ENCODE data around the gene PRSS23.

DNA sequence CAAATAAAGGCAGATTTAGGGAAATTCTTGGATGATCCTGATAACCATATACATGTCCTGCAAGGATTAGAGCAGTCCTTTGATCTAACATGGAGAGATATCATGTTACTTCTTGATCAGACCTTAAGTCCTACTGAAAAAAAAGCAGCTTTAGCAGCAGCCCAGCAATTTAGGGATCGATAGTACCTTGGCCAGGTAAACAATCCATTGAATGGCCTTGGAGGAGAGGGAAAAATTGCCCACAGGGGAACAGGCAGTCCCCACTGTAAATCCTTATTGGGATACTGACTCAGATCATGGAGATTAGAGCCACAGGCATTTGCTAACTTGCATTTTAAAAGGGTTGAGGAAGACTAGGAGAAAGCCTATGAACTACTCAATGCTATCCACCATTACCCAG, 47.8 kb downstream of the PRSS23 start:
- no peak for TF ChIP-seq EZH2 (IDR thresholded peaks at IDR 0.05; ENCODE audit: borderline replicate concordance, low read length)
- TF ChIP-seq, protein P1, sequence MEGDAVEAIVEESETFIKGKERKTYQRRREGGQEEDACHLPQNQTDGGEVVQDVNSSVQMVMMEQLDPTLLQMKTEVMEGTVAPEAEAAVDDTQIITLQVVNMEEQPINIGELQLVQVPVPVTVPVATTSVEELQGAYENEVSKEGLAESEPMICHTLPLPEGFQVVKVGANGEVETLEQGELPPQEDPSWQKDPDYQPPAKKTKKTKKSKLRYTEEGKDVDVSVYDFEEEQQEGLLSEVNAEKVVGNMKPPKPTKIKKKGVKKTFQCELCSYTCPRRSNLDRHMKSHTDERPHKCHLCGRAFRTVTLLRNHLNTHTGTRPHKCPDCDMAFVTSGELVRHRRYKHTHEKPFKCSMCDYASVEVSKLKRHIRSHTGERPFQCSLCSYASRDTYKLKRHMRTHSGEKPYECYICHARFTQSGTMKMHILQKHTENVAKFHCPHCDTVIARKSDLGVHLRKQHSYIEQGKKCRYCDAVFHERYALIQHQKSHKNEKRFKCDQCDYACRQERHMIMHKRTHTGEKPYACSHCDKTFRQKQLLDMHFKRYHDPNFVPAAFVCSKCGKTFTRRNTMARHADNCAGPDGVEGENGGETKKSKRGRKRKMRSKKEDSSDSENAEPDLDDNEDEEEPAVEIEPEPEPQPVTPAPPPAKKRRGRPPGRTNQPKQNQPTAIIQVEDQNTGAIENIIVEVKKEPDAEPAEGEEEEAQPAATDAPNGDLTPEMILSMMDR (conservative IDR thresholded peaks at IDR 0.05 in 1 of 2, IDR thresholded peaks at IDR 0.05 in 1 of 2; ENCODE audit: extremely low read depth in 1 of 2, insufficient read depth in 1 of 2, low read depth in 1 of 2, low read length in 2 of 2), result no peak

Data from mammary epithelial cell (primary cell).